Brain microvascular endothelial cell (primary cell): ENCODE results near the gene LDLRAD4.

Experiments used
- DNase-seq: peaks from one replicate; pipeline ENCODE4 v3.0.0-alpha.2; 2020
- H3K27ac ChIP-seq: fragments of 250-450 bp; sonication (Bioruptor Pico); 2 replicates; pipeline ENCODE4 v1.5.1; 2020; ENCODE audit warnings: mild to moderate bottlenecking, moderate library complexity
- H3K27me3 ChIP-seq: fragments of 250-450 bp; sonication (Bioruptor Pico); replicated peaks from 2 replicates; pipeline ENCODE4 v1.5.1; 2020; ENCODE audit warnings: mild to moderate bottlenecking
- H3K36me3 ChIP-seq: fragments of 250-450 bp; sonication (Bioruptor Pico); replicated peaks from 2 replicates; pipeline ENCODE4 v1.5.1; 2020; ENCODE audit warnings: mild to moderate bottlenecking
- H3K4me3 ChIP-seq: 2 replicates; pipeline ENCODE4 v1.5.1; 2011; ENCODE audit warnings: low read depth, mild to moderate bottlenecking, control low read depth, low read length, moderate library complexity
- CTCF ChIP-seq: IDR thresholded peaks from 2 replicates; pipeline ENCODE4 v1.5.1; 2011; ENCODE audit warnings: low read depth, mild to moderate bottlenecking, moderate library complexity, low read length, control low read depth, inconsistent platforms; ENCODE audit errors: missing control alignments
- in situ Hi-C: cut with HindIII; loops from 2 replicates; pipeline ENCODE4 v1.10.0; 2017; ENCODE audit warnings: low sequenced_read_pairs, low pct_ligation_motif_present

The LDLRAD4 gene

GRCh38 chr18:13433125-13433524 lies 214.6 kb downstream of the LDLRAD4 start:
- in situ Hi-C loops = no loop called here
- no peak for TF ChIP-seq CTCF
- H3K27ac ChIP-seq = no peak overlapping the region

GRCh38 chr18:13433685-13434084 lies 215.1 kb downstream of the LDLRAD4 start:
- Histone ChIP-seq H3K27me3 (no peaks in the 10 kb centered on the region), H3K4me3 (no peak overlapping the region), H3K27ac (no peak overlapping the region), H3K36me3 (no peaks in the 10 kb centered on the region)
- TF ChIP-seq CTCF = no peak
- no peak for DNase-seq
- in situ Hi-C loops = no loop called here

More at GRCh38 chr18:13433125-13433524, 214.6 kb downstream of the LDLRAD4 start:
- DNase-seq = no peak
- H3K36me3 ChIP-seq = no peaks in the 10 kb centered on the region
- H3K4me3 ChIP-seq = no peak overlapping the region
- no peaks in the 10 kb centered on the region for H3K27me3 ChIP-seq

- in situ Hi-C loops = no loop called here
- DNase-seq = no peak
- no peak overlapping the region for H3K27ac ChIP-seq
Observed at GRCh38 chr18:13434854-13435253, 216.3 kb downstream of the LDLRAD4 start.

GRCh38 chr18:13435586-13436333 lies 217.2 kb downstream of the LDLRAD4 start:
- in situ Hi-C loops = no loop called here

More at GRCh38 chr18:13434854-13435253, 216.3 kb downstream of the LDLRAD4 start:
- H3K36me3 ChIP-seq = no peaks in the 10 kb centered on the region
- H3K27me3 ChIP-seq = no peaks in the 10 kb centered on the region
- no peak overlapping the region for H3K4me3 ChIP-seq
- no peak for TF ChIP-seq CTCF

GRCh38 chr18:13436576-13436975 lies 218.0 kb downstream of the LDLRAD4 start:
- TF ChIP-seq CTCF = no peak
- Histone ChIP-seq H3K27me3 (no peaks in the 10 kb centered on the region), H3K4me3 (no peak overlapping the region), H3K27ac (no peak overlapping the region), H3K36me3 (no peaks in the 10 kb centered on the region)
- no peak for DNase-seq
- in situ Hi-C loops = no loop called here

More at GRCh38 chr18:13435586-13436333, 217.2 kb downstream of the LDLRAD4 start:
- Histone ChIP-seq H3K36me3 (no peaks in the 10 kb centered on the region), H3K27ac (peak overlapping the region; percentile 71), H3K27me3 (no peaks in the 10 kb centered on the region), H3K4me3 (no peak overlapping the region)
- peak; percentile 83 for DNase-seq
- TF ChIP-seq CTCF = no peak

GRCh38 chr18:13437034-13437433 lies 218.5 kb downstream of the LDLRAD4 start:
- H3K27me3 ChIP-seq = no peaks in the 10 kb centered on the region
- H3K4me3 ChIP-seq = no peak overlapping the region
- H3K36me3 ChIP-seq = no peaks in the 10 kb centered on the region
- DNase-seq = no peak
- TF ChIP-seq CTCF = no peak
- H3K27ac ChIP-seq = no peak overlapping the region
- in situ Hi-C loops = no loop called here
